HepG2 (cell line): ENCODE results near the gene MED22. TPM values are rescaled to one million over a fixed set of nuclear protein-coding genes. Genes with fewer than 3 reads are reported as not detected.

Source experiments
- AGO1 ChIP-seq: fragments of 200-400 bp; formaldehyde crosslinking; IDR thresholded peaks from 2 replicates; pipeline ENCODE4 v1.6.1; 2017; ENCODE audit warnings: mild to moderate bottlenecking, low read depth, low read length, moderate library complexity; ENCODE audit not compliant: poor library complexity, severe bottlenecking
- DZIP1 ChIP-seq: sonication (generic); formaldehyde crosslinking; IDR thresholded peaks from 2 replicates; pipeline ENCODE4 v1.5.0; 2020; ENCODE audit warnings: mild to moderate bottlenecking, missing genetic modification reagents
- ETV5 ChIP-seq: IDR thresholded peaks from 2 replicates; pipeline ENCODE4 v1.6.1; 2018; ENCODE audit warnings: missing biosample characterization, missing genetic modification reagents, inconsistent platforms, borderline replicate concordance
- FOXO1 ChIP-seq: sonication (generic); formaldehyde crosslinking; IDR thresholded peaks from 2 replicates; pipeline ENCODE4 v1.4.0; 2020; ENCODE audit warnings: missing genetic modification reagents
- MED13 ChIP-seq: sonication (generic); formaldehyde crosslinking; IDR thresholded peaks from 2 replicates; pipeline ENCODE4 v1.5.0; 2020; ENCODE audit warnings: missing genetic modification reagents
- MLLT10 ChIP-seq: sonication (generic); formaldehyde crosslinking; IDR thresholded peaks from 2 replicates; pipeline ENCODE4 v1.4.0; 2020; ENCODE audit warnings: missing genetic modification reagents
- MLXIP ChIP-seq: sonication (generic); formaldehyde crosslinking; IDR thresholded peaks from 2 replicates; pipeline ENCODE4 v1.9.0; 2021; ENCODE audit warnings: missing genetic modification reagents, borderline replicate concordance
- PAX8 ChIP-seq: sonication (generic); formaldehyde crosslinking; IDR thresholded peaks from 2 replicates; pipeline ENCODE4 v1.8.0; 2022; ENCODE audit warnings: mild to moderate bottlenecking, missing genetic modification reagents, borderline replicate concordance
- PREB ChIP-seq: sonication (generic); formaldehyde crosslinking; IDR thresholded peaks from 2 replicates; pipeline ENCODE4 v1.4.0; 2020; ENCODE audit warnings: missing genetic modification reagents
- RELA ChIP-seq: sonication (generic); formaldehyde crosslinking; IDR thresholded peaks from 2 replicates; pipeline ENCODE4 v1.4.0; 2020; ENCODE audit warnings: missing genetic modification reagents
- SIX4 ChIP-seq: sonication (generic); formaldehyde crosslinking; IDR thresholded peaks from 2 replicates; pipeline ENCODE4 v1.4.0; 2020; ENCODE audit warnings: missing genetic modification reagents
- SKI ChIP-seq: fragments of 450-650 bp; IDR thresholded peaks from one replicate; pipeline ENCODE4 v1.6.1; 2018; ENCODE audit warnings: mild to moderate bottlenecking; ENCODE audit not compliant: partially characterized antibody
- TFDP2 ChIP-seq: sonication (generic); formaldehyde crosslinking; IDR thresholded peaks from 2 replicates; pipeline ENCODE4 v1.4.0; 2020; ENCODE audit warnings: missing genetic modification reagents
- TRIM24 ChIP-seq: sonication (generic); formaldehyde crosslinking; IDR thresholded peaks from 2 replicates; pipeline ENCODE4 v1.8.0; 2022; ENCODE audit warnings: mild to moderate bottlenecking, missing genetic modification reagents
- ZNF30 ChIP-seq: sonication (generic); formaldehyde crosslinking; IDR thresholded peaks from 2 replicates; pipeline ENCODE4 v1.5.0; 2020; ENCODE audit warnings: mild to moderate bottlenecking, missing genetic modification reagents
- ZNF605 ChIP-seq: sonication (generic); formaldehyde crosslinking; IDR thresholded peaks from 2 replicates; pipeline ENCODE4 v1.8.0; 2022; ENCODE audit warnings: mild to moderate bottlenecking, missing genetic modification reagents
- ZNF629 ChIP-seq: sonication (generic); formaldehyde crosslinking; conservative IDR thresholded peaks from 2 replicates; pipeline ENCODE4 v1.5.0; 2020; ENCODE audit warnings: missing genetic modification reagents
- ZNF652 ChIP-seq: IDR thresholded peaks from 2 replicates; pipeline ENCODE4 v1.6.1; 2016; ENCODE audit warnings: low read depth, borderline replicate concordance
- ZNF784 ChIP-seq: sonication (generic); formaldehyde crosslinking; IDR thresholded peaks from 2 replicates; pipeline ENCODE4 v1.5.1; 2020; ENCODE audit warnings: missing genetic modification reagents, mild to moderate bottlenecking, borderline replicate concordance
- ZSCAN25 ChIP-seq: sonication (generic); formaldehyde crosslinking; IDR thresholded peaks from 2 replicates; pipeline ENCODE4 v1.8.0; 2022; ENCODE audit warnings: mild to moderate bottlenecking, missing genetic modification reagents
- polyA plus RNA-seq, 8 experiments: library from polyadenylated mRNA; depleted of rRNA in 3 of 8; stranded (reverse) in 7 of 8; unstranded in 1 of 8; fragments of >200 nt; fragmentation: Illumina TruSeq in 4 of 8; extraction: Trizol in 4 of 8; gene quantifications; 2 replicates each; pipeline versions ENCODE4 v1.2.1 to v1.2.3, GENCODE V29; 2011 to 2016; ENCODE audit warnings: low read depth in 4 of 8, missing spikeins in 1 of 8, mixed read lengths in 1 of 8; ENCODE audit not compliant: insufficient read depth in 1 of 8
- total RNA-seq, 5 experiments: library from RNA; depleted of rRNA; stranded (reverse); fragments of >200 nt; fragmentation: Illumina TruSeq; extraction: Trizol; gene quantifications; 2 replicates each; pipeline ENCODE4 v1.2.3, GENCODE V29; 2016; ENCODE audit warnings: low read depth in 1 of 5

The MED22 gene
- total and polyA plus RNA-seq, 2 of the 13 experiments (the other 11 are each of a cell fraction or from before 2014, with no cell fraction given) = 15.8 to 22.1 TPM

GRCh38 chr9:133335924-133336811 lies 11.8 kb downstream of the MED22 start, which contains the start of gene SURF6 (continued):
- TF ChIP-seq DZIP1 (no peak), PAX8 (CRISPR knock-in tag) (no peak), ZNF30 (CRISPR knock-in tag) (no peak), MLLT10 (CRISPR knock-in tag) (no peak), MLXIP (CRISPR knock-in tag) (no peak), TRIM24 (CRISPR knock-in tag) (0 out of 2 replicates have a peak, but pooled peaks have one; percentile 47), AGO1 (peak; percentile 95), ZNF652 (CRISPR knock-in tag) (peak; percentile 40; the same call in 1 of the 2 replicates), MED13 (peak; percentile 95), SKI (peak; percentile 51), ETV5 (CRISPR knock-in tag) (peak; percentile 99), FOXO1 (CRISPR knock-in tag) (peak; percentile 77; the same call in 1 of the 2 replicates), PREB (no peak), ZNF605 (CRISPR knock-in tag) (peak; percentile 97), ZNF784 (CRISPR knock-in tag) (peak; percentile 93), ZNF629 (CRISPR knock-in tag) (no peak), RELA (CRISPR knock-in tag) (peak; percentile 88; the same call in 1 of the 2 replicates), ZSCAN25 (CRISPR knock-in tag) (peak; percentile 66), TFDP2 (CRISPR knock-in tag) (peak; percentile 83), SIX4 (CRISPR knock-in tag) (peak; percentile 24; the same call in 1 of the 2 replicates)
